GM23248 (cell line): Measurements from ENCODE around the gene NTRK2.

Experiments used
- EZH2 ChIP-seq: fragments of 200-600 bp; sonication (generic); IDR thresholded peaks from 2 replicates; pipeline ENCODE4 v1.6.1; 2018; ENCODE audit warnings: antibody characterized with exemption, mild to moderate bottlenecking; ENCODE audit not compliant: insufficient read depth, poor library complexity, severe bottlenecking
- EZH2phosphoT487 ChIP-seq: fragments of 200-600 bp; sonication (generic); IDR thresholded peaks from 2 replicates; pipeline ENCODE4 v1.6.1; 2018; ENCODE audit warnings: antibody characterized with exemption, moderate library complexity, mild to moderate bottlenecking, low read depth; ENCODE audit not compliant: insufficient read depth

- TF ChIP-seq EZH2 (no peak), EZH2phosphoT487 (no peak)
These were observed 169.3 kb downstream of the NTRK2 start for GRCh38 chr9:84838879-84839278.
